ENCODE data around the gene SHQ1.
A peak's percentile ranks its signal among the peaks of the same experiment; 100 is the strongest.

Gene SHQ1

DNA sequence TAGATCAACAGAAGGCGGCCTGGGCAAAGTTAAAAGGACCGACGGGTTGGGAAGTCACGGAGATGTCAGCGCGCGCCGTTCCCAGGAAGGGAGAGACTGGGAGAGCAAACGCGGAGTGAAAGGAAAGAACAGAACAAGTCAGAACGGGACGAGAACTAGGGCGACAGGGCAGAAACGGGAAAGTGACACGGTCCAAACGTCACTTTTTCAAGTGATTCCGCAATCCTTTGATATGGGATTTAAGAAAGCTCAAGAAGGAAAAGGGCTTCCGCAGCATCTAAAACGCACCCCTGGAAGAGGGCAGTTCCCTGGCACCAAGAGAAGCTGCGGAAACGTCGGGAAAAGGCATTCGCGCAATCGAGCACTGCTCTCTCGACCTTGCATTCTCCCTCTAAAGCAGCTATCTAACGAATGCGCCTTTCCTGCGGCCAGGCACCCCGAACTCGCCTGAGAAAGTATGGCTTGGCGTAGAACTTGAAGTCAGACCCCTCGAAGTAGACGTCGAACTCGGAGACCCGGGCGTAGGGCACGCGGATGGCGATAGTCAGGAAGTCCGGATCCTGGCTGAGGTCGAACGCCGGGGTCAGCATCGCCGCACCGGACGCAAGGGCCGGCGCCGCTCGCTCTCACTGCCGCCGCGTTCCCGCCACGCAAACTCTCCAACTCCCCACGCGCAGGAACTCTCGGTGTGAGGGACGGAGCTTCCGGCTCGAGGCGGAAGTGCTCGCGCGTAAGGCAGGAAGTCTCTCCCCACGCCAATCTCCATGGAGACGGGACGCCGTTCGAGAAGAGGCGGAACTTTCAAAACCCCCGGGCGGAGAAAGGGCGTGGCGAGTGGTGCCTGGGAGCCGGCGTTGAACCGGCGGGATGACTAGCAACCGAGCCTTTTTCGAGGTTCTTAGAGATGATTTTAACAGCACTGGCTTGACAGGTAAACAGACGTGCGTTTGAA is at the start of gene SHQ1:
TSS of gene SHQ1 (minus strand) at position 695 of the 952 bp plus-strand sequence. CDS start at position 590, 105 bp downstream.
- peak; percentile 78 for FAIRE-seq

DNA sequence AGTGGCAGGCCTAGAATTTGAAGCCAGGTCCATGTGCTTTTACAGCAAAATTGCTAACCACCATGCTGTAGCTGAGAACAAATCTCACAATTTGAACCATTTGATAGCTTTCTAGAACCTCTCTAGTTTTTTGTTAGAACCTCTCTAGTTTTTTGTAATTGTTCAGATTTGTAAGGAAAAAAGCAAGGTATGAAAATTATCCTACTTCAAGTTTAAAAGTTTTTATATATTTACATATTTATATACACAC is 49.4 kb upstream of the SHQ1 start:
- FAIRE-seq = no peak
- DNase-seq (ENCODE audit: low spot score) = no peak

More for the DNA sequence above, at the start of gene SHQ1:
- peak; percentile 79 for DNase-seq (ENCODE audit: low spot score)

DNA sequence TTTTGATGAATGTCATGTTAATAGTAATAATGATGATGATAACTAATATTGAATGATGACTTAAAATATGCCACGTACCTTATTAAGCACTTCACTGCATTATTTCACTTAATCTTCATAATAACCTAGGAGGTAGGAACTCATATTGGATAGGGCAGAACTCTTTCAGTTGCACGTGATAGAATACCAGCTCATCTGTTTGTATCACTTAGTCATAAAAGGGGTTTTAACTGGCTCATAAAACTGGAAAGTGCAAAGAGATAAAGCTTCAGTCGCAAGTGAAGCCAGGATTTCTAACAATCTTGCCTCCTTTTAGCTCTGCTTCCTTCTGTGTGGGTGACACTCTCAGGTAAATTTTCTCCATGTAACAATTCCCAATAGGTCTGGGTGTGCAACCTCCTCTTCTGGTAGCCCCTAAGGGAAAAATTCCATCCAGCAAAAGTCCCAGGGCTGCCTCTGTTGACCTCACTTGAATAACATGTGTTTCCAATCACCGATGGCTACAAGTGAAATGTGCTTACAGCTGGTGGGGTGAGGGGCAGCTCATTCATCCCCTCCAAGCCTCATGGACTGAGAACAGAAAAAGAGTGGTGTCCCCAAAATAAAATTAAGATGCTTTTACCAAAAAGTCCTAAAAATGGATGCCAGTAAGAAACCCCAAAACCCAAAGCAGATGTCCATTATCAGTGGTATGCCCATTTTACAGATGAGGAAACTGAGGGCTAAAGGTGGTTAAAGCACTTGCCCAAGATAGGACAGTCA is 48.9 kb upstream of the SHQ1 start:
- no peak for FAIRE-seq

DNA sequence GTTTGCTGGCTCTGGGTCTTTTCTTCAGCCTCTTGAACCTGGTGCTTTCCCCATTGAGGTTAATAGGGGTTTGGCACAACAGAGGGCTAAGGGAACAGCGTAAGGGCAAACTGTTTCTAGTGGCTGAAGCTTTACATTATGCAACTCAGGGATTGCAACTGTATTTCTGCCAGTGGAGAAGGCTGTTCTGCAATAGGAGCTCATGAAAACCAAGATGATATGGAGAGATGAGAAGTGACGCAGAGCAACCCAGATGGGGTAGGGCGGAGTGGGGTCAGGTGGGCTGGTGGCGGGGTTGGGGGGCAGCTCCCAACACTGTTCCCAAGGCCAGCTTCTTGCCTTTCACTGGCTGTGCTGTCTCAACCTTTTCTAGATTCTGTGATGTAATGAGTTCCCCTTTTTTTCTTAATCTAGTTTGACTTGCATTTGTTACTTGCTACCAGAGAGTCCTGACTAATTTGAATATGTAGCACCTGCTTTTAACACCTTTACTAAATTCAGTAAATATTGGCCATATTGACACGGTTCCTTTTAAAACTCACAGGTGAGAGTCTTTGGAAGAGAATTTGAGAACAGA is 46.8 kb upstream of the SHQ1 start:
- DNase-seq (ENCODE audit: low spot score) = no peak
- FAIRE-seq = no peak

More for the DNA sequence above, 48.9 kb upstream of the SHQ1 start:
- DNase-seq (ENCODE audit: low spot score) = no peak

DNA sequence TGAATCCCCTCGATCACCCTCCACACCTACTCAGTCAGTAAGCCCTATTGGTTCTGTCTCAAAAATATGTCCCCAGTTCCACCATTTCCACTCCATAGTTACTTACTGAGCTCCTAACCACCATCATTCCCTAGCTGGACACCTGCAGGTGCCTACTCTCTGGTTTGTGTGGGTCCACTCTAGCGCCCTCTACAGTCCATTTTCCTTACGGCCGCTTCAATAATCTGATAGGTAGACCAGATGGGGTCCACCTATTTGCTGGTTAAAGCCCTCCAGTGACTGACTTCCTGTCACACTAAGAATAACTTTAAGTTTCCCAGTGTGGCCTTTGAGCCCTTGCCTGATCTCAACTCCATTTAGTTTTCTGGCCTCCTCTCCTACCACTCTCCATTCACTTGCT is 44.6 kb upstream of the SHQ1 start:
- no peak for DNase-seq (ENCODE audit: low spot score)
- FAIRE-seq = no peak

DNA sequence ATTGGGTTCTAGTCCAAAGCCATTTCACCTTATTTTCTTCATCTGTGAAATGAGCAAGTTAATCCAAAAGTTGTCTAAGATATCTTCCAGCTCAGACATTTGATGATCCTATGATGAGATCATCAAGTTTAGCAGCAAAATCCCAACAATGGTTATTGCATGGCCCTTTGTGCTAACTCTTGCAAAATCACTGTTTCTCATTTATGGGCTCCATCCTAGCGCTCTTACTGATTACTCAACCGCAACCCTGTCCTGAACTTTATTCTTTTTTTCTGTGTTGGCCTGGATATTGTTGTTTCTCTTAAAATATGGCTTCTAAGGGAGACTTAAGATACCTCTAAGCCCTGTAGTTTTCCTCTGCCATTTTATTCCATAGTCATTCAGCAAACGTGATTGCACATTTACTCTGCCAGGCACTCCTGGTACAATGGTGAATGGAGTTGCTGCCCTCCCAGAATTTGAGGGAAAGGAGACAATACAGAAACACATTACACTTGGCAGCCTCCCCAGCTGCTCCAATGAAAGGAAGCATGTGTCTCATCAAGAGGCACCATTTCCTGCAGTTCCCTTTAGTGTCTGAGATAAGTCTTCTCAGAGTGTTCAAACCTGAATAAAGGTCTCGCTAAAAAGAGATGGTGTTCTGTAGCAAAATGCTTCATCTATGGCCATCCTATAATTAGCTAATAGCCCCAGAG is 44.0 kb upstream of the SHQ1 start:
- DNase-seq (ENCODE audit: low spot score) = no peak
- peak; percentile 23 for FAIRE-seq

DNA sequence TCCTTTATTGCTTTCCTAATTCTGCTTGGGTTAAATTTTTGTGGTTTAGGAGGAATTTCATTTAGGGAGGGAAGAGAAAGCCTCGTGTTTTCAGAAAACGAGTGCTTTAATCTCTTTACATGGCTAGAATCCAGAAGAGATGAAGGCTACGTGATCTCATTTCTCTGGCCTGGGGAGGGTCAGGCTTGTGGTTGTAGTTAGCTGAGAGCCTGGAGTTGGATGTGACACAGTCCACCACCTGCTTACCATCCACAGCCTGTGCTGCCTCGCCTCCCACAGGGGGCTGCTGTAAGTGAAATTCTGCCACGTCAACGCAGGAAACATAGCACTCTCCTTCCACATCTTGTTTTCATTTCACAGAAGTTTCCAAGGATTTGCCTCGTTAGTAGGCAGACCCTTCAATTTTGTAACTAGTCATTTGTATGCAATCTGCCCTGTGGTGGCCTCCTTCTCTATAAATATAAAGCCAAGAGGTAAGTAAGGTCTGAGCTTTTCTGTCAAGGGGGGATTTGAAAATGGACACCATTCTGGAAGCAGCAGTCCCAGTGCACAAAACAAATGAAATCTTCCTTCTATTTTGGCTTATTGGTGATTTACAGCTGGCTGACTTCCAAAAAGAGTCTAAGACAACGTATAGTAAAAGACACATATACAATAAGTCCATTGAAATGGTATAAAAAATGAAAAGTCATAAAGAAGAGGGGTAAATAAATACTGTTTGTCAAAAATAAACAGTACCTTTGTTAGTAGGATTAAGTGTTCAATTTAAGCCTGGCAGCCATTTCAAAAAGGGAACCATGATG is 43.0 kb upstream of the SHQ1 start:
- peak; percentile 89 for DNase-seq (ENCODE audit: low spot score)
- FAIRE-seq = peak; percentile 96

DNA sequence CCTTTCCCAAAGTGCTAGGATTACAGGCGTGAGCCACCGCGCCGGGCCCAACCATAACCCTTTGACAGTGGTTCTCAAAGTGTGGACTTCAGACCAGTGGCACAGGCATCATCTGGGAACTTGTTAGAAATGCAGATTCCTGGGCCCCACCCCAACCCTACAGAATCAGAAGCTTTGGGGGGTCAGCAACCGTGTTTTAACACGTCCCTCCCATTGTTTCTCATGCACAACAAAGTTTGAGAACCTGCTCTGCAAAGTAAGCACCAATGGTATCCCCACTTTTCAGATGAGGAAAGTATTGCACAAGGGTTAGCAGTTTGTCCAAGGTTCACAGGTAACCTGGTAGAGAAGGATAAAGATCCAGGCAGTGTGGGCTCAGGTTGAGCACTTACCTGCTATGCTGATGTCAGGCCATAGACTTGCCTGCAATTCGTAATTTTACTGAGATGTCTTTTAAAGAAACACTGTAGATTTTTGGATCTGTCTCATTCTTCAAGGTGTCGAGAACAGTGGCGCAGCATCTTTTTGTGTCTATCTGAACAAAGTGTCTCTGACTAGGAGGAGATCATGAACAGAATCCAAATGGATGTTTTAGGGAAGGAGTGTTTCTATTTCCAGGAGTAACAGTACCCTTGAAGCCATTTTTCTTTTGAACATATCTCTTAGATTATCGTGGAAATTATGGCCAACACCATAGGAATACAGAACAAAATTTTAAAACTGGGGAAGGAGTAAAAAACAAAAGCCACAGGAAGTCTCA is 42.1 kb upstream of the SHQ1 start:
- FAIRE-seq (no peak), DNase-seq (ENCODE audit: low spot score) (no peak)

DNA sequence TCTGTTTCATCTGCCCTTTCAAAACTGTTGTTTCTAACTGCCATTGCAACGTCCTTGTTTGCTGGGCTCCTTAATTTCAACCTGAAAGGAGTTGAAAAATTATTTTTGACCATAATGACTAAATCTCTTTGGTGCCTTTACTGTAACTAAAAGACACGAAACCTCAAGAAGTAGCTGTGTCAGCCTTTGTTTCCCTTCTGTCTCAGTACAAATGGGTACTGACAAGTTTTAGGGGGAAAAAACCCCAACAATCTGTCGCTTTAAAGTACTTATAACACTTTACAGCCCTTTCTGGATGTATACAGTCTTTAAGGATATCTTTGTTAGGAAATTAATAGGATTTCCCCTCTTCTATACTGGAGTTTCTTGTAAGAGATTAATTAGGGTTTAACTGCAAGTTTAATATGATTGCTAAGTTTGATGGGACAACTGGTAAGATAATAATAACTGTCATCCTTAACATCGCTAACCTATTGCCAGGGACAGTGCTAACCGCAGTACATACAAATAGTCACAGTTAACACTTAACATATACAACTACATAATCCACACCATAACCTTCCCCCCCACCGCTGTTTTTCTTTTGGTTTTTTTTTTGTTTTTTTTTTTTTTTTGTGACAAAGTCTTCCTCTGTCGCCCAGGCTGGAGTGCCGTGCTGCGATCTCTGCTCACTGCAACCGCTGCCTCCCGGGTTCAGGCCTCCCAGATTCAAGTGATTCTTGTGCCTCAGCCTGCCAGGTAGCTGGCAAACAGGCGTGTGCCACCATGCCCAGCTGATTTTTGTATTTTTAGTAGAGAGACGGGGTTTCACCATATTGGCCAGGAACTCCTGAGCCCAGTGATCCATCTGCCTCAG is 41.3 kb upstream of the SHQ1 start:
- DNase-seq (ENCODE audit: low spot score) (no peak), FAIRE-seq (no peak)

DNA sequence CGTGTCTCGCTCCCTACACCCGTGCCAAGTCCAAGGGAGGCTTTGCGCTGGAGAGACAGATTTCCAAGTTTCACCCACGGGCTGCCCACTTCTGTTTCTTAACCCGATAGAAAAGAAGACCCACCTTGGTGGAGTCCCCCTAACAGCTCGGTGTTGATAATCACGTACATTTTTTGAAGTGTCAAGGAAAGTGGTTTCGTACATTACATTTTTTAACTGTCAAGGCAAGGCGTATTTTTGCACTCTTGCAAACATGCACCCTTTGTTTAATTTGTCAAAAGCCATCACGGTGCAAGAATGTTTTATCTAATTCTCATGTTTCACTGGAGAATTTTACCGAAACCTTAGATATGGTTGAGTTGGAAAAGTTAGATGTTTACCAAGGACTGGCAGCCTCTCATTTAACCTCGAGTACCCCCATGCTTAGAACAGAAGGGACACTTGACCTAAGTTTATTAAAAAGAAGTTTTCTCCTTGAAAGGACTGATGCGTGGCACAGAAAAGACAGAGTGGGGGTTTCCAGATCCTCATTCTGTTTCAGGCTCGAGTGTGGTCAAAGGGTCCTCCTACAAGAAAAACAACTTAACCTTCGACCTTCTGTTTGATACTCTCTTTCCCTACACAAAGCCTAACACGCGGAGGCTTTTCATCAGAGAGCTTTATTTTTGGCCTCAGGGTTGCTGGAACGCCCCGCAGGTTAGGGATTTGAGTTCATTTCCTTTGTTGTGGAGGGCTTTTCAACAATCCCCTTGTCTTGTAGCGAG is 40.5 kb upstream of the SHQ1 start:
- FAIRE-seq = no peak
- no peak for DNase-seq (ENCODE audit: low spot score)

DNA sequence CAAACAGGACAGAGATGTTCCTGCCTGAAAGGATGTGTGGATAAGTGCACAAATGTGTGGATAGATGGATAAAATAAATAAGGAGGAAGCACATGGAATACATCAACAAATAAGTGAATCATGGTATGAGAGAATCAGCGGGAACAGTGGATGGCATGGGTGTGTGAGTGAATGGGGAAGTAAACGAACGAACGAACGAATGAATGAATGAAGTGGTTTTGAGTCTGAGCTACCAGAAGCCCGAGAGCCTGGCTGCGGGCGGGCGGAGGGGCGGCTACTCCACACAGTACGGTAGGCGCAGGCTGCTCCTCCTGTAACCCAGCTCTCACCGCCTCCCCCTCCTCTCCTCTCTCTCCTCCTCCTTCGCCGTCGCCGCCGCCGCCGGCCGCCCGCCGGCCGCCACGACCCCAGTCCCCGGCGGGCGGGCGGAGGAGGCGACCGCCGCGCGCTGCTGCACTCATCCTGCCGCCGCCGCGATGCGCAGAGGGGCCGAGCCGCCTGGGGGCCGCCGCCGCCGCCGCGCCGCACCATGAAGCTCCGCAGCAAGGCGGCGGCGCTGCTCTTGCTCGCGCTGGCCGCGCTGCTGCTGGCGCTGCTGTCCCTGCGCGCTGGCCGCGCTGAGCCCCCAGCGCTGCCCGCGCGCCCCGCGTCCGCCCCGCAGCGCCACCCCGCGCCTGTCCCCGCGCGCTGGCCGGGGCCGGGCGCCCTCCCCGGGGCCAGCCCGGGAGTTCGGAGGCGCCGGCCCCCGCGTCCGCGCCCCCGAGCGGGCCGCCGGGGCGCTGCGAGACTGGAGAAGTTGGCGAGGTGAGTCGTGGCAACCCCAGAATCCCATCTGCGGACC is 39.7 kb upstream of the SHQ1 start, which contains the start of gene GXYLT2:
TSS of gene GXYLT2 (plus strand) at position 342 of the 841 bp plus-strand sequence. CDS start at position 530, 188 bp downstream.
- no peak for FAIRE-seq
- DNase-seq (ENCODE audit: low spot score) = peak; percentile 65

DNA sequence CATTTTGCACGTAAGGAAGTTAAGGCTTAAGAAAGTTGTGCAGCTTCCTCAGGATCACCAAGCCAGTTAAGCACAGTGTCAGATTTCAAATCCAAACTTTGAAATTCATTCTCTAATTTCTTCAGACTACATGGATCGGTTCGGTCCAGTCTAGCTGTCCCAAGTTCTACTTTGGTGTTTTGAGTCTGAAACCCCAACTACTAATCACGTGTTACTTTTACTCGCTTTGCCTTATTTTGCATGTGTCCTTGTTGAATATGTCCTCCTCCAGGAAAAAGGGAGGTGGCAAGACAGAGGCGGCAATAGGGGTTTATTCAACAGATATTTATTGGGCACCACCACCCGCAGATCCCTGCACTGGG is 39.1 kb upstream of the SHQ1 start:
- no peak for FAIRE-seq

DNA sequence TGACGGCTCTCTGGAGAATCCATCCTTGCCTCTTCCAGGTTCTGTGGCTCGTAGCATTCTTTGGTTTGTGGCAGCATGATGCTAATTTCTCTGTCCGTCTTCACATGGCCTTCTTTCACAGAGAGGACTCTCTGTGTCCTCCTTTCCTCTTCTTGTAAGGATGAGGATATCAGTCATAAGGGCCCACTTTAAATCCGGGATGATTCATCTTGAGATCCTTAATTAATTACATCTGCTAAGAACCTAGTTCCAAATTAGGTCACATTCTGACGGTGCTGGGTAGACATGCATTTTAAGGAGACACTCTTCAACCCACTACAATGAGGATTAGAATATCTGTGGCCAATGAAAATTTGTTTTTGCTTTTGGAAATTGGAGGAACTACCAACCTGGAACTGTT is 23.9 kb upstream of the SHQ1 start:
- DNase-seq (ENCODE audit: low spot score) (no peak), FAIRE-seq (no peak)

More for the DNA sequence above, 39.1 kb upstream of the SHQ1 start:
- no peak for DNase-seq (ENCODE audit: low spot score)

DNA sequence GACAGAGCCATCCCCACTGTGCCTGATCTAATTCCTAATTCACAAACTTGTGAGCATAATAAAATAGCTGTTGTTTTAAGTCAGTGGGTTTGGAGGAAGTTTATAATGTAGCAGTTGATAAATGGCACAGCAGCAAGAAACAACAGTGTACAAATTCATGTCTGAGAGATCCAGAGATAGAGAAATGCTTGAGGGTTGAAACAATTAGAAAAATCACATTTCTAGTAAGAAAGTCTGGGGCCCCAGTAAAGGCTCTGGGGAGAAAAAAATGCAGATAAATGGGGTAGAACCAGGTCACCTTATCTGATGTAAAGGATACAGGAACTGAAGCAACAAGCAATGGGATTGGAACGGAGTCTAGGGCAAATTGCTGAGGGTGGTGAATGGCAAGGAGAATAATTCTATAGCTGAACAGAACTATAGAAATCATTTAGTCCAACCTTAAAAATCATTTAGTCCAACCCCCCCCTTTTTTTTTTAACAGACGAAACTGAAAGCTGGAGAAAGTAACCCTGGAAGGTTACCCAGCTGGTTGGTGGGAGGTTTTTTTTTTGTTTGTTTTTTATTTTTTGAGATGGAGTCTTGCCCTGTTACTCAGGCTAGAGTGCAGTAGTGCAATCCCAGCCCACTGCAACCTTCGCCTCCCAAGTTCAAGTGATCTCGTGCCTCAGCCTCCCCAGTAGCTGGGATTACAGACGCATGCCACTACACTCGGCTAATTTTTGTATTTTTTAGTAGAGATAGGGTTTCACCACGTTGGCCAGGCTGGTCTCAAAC is 14.3 kb upstream of the SHQ1 start:
- DNase-seq (ENCODE audit: low spot score) (no peak), FAIRE-seq (no peak)

DNA sequence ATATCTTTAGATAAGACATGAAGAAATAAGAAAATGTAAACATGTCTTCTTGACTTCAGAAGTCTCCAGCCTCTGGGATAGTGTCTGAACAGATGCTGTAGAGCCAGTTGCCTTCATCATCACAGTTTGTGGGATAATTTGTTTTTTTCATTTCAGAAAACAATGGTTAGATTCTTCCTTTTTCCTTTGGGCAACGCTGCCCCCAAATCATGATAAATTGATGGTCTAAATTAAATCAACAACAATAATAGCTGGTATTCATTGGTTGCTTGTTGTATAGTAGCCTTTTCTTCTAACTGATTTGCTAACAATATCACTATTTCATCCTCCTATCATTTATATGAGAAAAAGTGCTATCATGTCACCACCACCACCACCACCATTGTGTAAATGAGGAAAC is 12.6 kb upstream of the SHQ1 start:
- DNase-seq (ENCODE audit: low spot score) = no peak
- FAIRE-seq = no peak

DNA sequence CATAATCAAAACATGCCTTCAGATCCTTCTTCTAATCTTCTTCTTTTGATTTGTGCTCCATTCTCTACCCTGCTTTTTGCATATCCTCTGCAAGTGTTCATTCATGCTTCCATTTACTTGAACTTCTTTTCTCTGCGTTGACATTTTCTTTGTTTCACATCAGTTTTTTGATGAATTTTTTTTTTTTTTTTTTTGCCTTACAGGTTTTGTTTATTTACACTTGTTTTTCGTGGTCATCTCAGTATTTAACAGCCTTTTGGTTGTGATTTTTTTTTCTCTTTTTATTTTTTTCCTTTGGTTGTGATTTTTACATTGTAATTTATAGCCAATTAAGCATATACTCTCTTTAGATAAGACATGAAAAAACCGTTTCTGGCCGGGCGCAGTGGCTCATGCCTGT is 11.8 kb upstream of the SHQ1 start:
- DNase-seq (ENCODE audit: low spot score) (no peak), FAIRE-seq (no peak)

DNA sequence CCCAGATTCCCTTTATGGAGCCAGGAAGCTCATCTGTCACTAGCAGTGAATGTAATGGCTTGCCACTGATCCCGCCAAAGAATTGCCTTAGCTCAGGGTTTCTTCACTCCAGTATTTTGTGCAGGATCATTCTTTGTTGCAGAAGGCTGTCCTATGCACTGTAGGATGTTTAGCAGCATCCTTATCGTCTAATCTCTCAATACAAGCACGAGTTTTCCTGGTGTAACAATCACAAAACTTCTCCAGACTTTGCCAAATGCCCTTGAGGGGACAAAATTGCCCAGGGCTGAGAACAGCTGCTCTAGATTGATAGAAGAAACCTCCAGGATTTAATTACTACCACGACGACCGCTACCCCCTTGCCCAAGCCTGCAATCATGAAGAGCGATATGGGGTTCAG is 6.8 kb upstream of the SHQ1 start:
- DNase-seq (ENCODE audit: low spot score) (no peak), FAIRE-seq (no peak)

Measured in RCC 7860 (cell line).